Activated B cell treated with CpG ODN at 0.5 μM for 24 hours (primary cell): Measurements from ENCODE around the gene SNX8. TPM values are rescaled to one million over a fixed set of nuclear protein-coding genes. Genes with fewer than 3 reads are reported as not detected.

Source experiments
- ATAC-seq: fragments of 200-7000 bp; cut with Tn5 transposase; one replicate; pipeline ENCODE4 v1.10.0; 2021; ENCODE audit warnings: low read depth, mild to moderate bottlenecking, moderate library complexity
- CTCF ChIA-PET: fragments of 350-600 bp; sonication (Branson Sonifier 250); formaldehyde crosslinking; loops from one replicate; lab custom pipeline; 2021; ENCODE audit warnings: antibody characterized with exemption; lab: Charles Lee
- POLR2A ChIA-PET: fragments of 350-600 bp; sonication (Branson Sonifier 250); formaldehyde crosslinking; loops from one replicate; lab custom pipeline; 2021; ENCODE audit warnings: antibody characterized with exemption; lab: Charles Lee
- DNase-seq: peaks from one replicate; pipeline ENCODE4 v3.0.0; 2022
- H3K27ac Mint-ChIP-seq: one replicate; pipeline ENCODE4 v1.8.0; 2020; ENCODE audit warnings: mixed read lengths
- H3K27me3 Mint-ChIP-seq: one replicate; pipeline ENCODE4 v1.8.0; 2021; ENCODE audit warnings: mixed read lengths
- H3K36me3 Mint-ChIP-seq: one replicate; pipeline ENCODE4 v1.8.0; 2021; ENCODE audit warnings: low read depth, mixed read lengths
- H3K4me1 Mint-ChIP-seq: one replicate; pipeline ENCODE4 v1.8.0; 2021; ENCODE audit warnings: mixed read lengths
- H3K4me3 Mint-ChIP-seq: one replicate; pipeline ENCODE4 v1.8.0; 2020; ENCODE audit warnings: mild to moderate bottlenecking, mixed read lengths
- H3K9me3 Mint-ChIP-seq: one replicate; pipeline ENCODE4 v1.8.0; 2020; ENCODE audit warnings: mixed read lengths
- CTCF ChIP-seq: fragments of 200-600 bp; IDR thresholded peaks from one replicate; pipeline ENCODE4 v1.8.0; 2022; ENCODE audit warnings: antibody characterized with exemption, mild to moderate bottlenecking
- intact Hi-C: fragments of 100-400 bp; cut with micrococcal nuclease; formaldehyde crosslinking; loops from one replicate; pipeline ENCODE4 v1.15.1; 2024
- total RNA-seq: library from RNA; stranded (reverse); gene quantifications from 2 replicates; pipeline ENCODE4 v1.2.3, GENCODE V29; 2022

The SNX8 gene
- total RNA-seq, 1 donor from 2014 or later = 175 TPM

DNA sequence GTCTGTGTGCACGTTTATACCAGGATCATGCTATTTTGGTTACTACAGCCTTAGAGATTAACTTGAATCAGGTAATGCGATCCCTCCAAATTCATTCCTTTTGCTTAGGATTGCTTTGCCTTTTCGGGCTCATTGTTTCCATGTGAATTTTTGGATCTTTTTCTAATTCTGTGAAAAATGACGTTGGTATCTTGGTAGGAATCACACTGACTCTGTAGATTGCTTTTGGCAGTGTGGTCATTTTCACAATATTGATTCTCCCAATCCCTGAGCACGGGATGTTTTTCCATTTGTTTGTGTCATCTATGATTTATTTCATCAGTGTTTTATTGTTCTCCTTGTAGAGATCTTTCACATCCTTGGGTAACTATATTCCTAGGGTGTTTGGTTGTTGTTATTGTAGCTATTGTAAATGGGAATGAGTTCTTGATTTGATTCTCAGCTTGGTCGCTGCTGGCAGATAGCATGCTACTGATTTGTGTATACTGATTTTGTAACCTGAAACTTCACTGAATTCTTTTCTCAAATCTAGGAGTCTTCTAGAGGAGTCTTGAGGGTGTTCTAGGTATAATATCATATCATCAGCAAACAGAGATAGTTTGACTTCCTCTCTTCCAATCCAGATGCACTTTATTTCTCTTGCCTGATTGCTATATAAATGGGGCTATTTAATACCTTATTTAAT lies 18.2 kb downstream of the SNX8 start:
- intact Hi-C loops = loop anchor here (5.0 kb wide), 2 partner anchors 194 to 231 kb away; no protein-coding TSS in a partner anchor
- Mint-ChIP-seq H3K27ac (peak overlapping the region; percentile 85), H3K4me3 (peak overlapping the region; percentile 65), H3K4me1 (peaks cover 62% of the 10 kb centered on the region), H3K36me3 (peaks cover 16% of the 10 kb centered on the region), H3K9me3 (peaks cover 3% of the 10 kb centered on the region), H3K27me3 (no peaks in the 10 kb centered on the region)
- ChIA-PET POLR2A (interaction anchor here (0.5 to 7.7 kb wide), 11 partner anchors 7 to 196 kb away, joined by 3 to 75 read pairs (median 6); partner anchors contain the start of gene SNX8), CTCF (no interaction called here)
- DNase-seq (no peak), ATAC-seq (no peak)
- no peak for TF ChIP-seq CTCF

DNA sequence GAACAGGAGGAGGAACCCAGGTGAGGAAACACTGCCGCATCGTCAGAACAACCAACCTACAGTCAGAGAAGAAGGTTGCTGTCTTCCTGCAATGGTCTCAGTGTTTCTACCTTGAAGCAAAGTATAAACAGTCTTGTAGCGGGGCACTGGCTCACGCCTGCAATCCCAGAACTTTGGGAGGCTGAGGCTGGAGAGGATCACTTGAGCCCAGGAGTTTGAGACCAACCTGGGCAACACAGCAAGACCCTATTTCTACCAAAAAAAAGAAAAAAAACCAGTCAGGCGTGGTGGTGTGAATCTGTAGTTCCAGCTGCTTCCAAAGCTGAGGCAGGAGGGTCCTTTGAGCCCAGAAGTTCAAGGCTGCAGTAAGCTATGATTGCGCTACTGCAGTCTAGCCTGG lies 23.4 kb downstream of the SNX8 start:
- ChIA-PET CTCF (no interaction called here), POLR2A (no interaction called here)
- no peaks in the 10 kb centered on the region for H3K9me3 Mint-ChIP-seq

DNA sequence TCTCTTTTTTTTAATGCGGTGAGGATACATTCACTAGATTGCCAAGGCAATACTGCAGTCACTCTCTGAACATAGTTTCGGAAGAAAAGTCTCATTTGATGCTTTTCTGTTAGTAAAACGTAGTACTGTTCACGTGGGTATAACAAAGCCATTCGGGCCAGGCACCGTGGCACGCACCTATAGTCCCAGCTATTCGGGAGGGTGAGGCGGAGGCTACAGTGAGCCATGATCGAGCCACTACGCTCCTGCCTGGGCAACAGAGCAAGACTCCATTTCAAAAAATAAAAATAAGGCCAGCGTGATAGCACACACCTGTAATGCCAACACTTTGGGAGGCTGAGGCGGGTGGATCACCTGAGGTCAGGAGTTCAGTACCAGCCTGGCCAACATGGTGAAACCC lies 24.6 kb downstream of the SNX8 start:
- no peak for ATAC-seq
- Mint-ChIP-seq H3K9me3 (no peaks in the 10 kb centered on the region), H3K27ac (peak overlapping the region; percentile 97), H3K36me3 (peaks cover 21% of the 10 kb centered on the region), H3K27me3 (no peaks in the 10 kb centered on the region), H3K4me1 (peaks cover 50% of the 10 kb centered on the region), H3K4me3 (peak overlapping the region; percentile 5)
- no peak for DNase-seq
- no peak for TF ChIP-seq CTCF
- CTCF ChIA-PET = no interaction called here
- intact Hi-C loops = no loop called here
- POLR2A ChIA-PET = interaction anchor here (2.4 to 3.6 kb wide), 3 partner anchors 9 to 28 kb away, joined by 7 to 32 read pairs (median 31); partner anchors contain the start of gene SNX8

More for the DNA sequence above, 23.4 kb downstream of the SNX8 start:
- Mint-ChIP-seq H3K36me3 (peaks cover 22% of the 10 kb centered on the region), H3K27me3 (no peaks in the 10 kb centered on the region), H3K27ac (peak overlapping the region; percentile 74), H3K4me3 (no peak overlapping the region), H3K4me1 (peaks cover 50% of the 10 kb centered on the region)
- no peak for ATAC-seq
- no peak for TF ChIP-seq CTCF
- intact Hi-C loops = no loop called here
- no peak for DNase-seq

GRCh38 chr7:2289111-2289586 lies 25.1 kb downstream of the SNX8 start:
- Mint-ChIP-seq H3K4me1 (peaks cover 49% of the 10 kb centered on the region), H3K4me3 (peak overlapping the region; percentile 5), H3K36me3 (peaks cover 24% of the 10 kb centered on the region), H3K27me3 (no peaks in the 10 kb centered on the region), H3K27ac (peak overlapping the region; percentile 97), H3K9me3 (no peaks in the 10 kb centered on the region)
- CTCF ChIA-PET = interaction anchor here (0.7 to 1.0 kb wide), 4 partner anchors 10 to 80 kb away, joined by 3 to 4 read pairs (median 4); no protein-coding TSS in a partner anchor
- POLR2A ChIA-PET = interaction anchor here (0.8 to 3.6 kb wide), 7 partner anchors 9 to 52 kb away, joined by 3 to 32 read pairs (median 8); partner anchors contain the start of gene SNX8
- intact Hi-C loops = no loop called here
- DNase-seq = no peak
- no peak for TF ChIP-seq CTCF
- ATAC-seq = no peak

- Mint-ChIP-seq H3K27ac (peak overlapping the region; percentile 97), H3K4me3 (peak overlapping the region; percentile 73), H3K27me3 (no peaks in the 10 kb centered on the region), H3K9me3 (no peaks in the 10 kb centered on the region), H3K36me3 (peaks cover 24% of the 10 kb centered on the region), H3K4me1 (peaks cover 49% of the 10 kb centered on the region)
- CTCF ChIA-PET = interaction anchor here (0.7 to 1.0 kb wide), 4 partner anchors 10 to 79 kb away, joined by 3 to 4 read pairs (median 4); no protein-coding TSS in a partner anchor
- DNase-seq (peak; percentile 34), ATAC-seq (peak; percentile 89)
- POLR2A ChIA-PET = interaction anchor here (0.6 to 3.6 kb wide), 17 partner anchors 9 to 149 kb away, joined by 3 to 32 read pairs (median 8); partner anchors contain the start of gene SNX8
- no peak for TF ChIP-seq CTCF
- intact Hi-C loops = loop anchor here (1.0 kb wide), 3 partner anchors 11 to 27 kb away; partner anchors contain the start of gene SNX8
These were observed 25.7 kb downstream of the SNX8 start for GRCh38 chr7:2288503-2288902.
